Caco-2 (cell line): ENCODE results near the gene GIMAP6. TPM values are rescaled to one million over a fixed set of nuclear protein-coding genes. Genes with fewer than 3 reads are reported as not detected.

Source experiments
- BruUV-seq: library from RNA; stranded (reverse); fragments of 400-500 nt; replicated peaks from 2 replicates; lab custom pipeline; 2021; lab: Mats Ljungman, UMichigan
- CTCF ChIA-PET: fragments of 300-600 bp; sonication (Branson Sonifier 250); formaldehyde crosslinking; loops from one replicate; lab custom pipeline; 2022; ENCODE audit warnings: antibody characterized with exemption; lab: Charles Lee
- POLR2A ChIA-PET: fragments of 300-600 bp; sonication (Branson Sonifier 250); formaldehyde crosslinking; loops from one replicate; lab custom pipeline; 2022; ENCODE audit warnings: antibody characterized with exemption; lab: Charles Lee
- DNase-seq, 2 experiments: peaks; one replicate each; pipeline versions ENCODE4 v3.0.0 to v3.0.0-alpha.2; 2020 to 2022
- H3K27me3 ChIP-seq: replicated peaks from 2 replicates; pipeline ENCODE4 v1.6.0; 2011; ENCODE audit warnings: low read length; ENCODE audit not compliant: control insufficient read depth, insufficient read depth
- H3K36me3 ChIP-seq: 2 replicates; pipeline ENCODE4 v1.5.1; 2011; ENCODE audit warnings: low read length; ENCODE audit not compliant: control insufficient read depth, insufficient read depth
- H3K4me1 ChIP-seq: fragments of 250-450 bp; sonication (Bioruptor Pico); 2 replicates; pipeline ENCODE4 v1.5.1; 2020; ENCODE audit warnings: mild to moderate bottlenecking
- H3K4me3 ChIP-seq: 2 replicates; pipeline ENCODE4 v1.5.1; 2011; ENCODE audit warnings: low read depth, mild to moderate bottlenecking, control low read depth, low read length
- H3K9me3 ChIP-seq: fragments of 250-450 bp; sonication (Bioruptor Pico); 2 replicates; pipeline ENCODE4 v1.5.1; 2020; ENCODE audit warnings: mild to moderate bottlenecking, moderate library complexity
- H3K27ac Mint-ChIP-seq: one replicate; pipeline ENCODE4 v1.8.0; 2022; ENCODE audit warnings: mixed read lengths; ENCODE audit not compliant: unreplicated experiment
- H3K27me3 Mint-ChIP-seq: one replicate; pipeline ENCODE4 v1.8.0; 2022; ENCODE audit warnings: mixed read lengths; ENCODE audit not compliant: insufficient read depth, unreplicated experiment
- H3K36me3 Mint-ChIP-seq: one replicate; pipeline ENCODE4 v1.8.0; 2022; ENCODE audit warnings: mild to moderate bottlenecking, mixed read lengths; ENCODE audit not compliant: insufficient read depth, unreplicated experiment
- H3K4me1 Mint-ChIP-seq: one replicate; pipeline ENCODE4 v1.8.0; 2022; ENCODE audit warnings: low read depth, mixed read lengths; ENCODE audit not compliant: unreplicated experiment
- H3K4me3 Mint-ChIP-seq: one replicate; pipeline ENCODE4 v1.8.0; 2022; ENCODE audit warnings: mild to moderate bottlenecking, moderate library complexity, mixed read lengths; ENCODE audit not compliant: unreplicated experiment
- H3K9me3 Mint-ChIP-seq: one replicate; pipeline ENCODE4 v1.8.0; 2022; ENCODE audit warnings: mixed read lengths; ENCODE audit not compliant: unreplicated experiment
- CTCF ChIP-seq, 2 experiments: fragments of 200-600 bp in 1 of 2; IDR thresholded peaks; 1 replicate in 1 of 2; 2 replicates in 1 of 2; pipeline versions ENCODE4 v1.5.1 to v1.8.0; 2011 to 2022; ENCODE audit warnings: antibody characterized with exemption in 1 of 2, control low read depth in 1 of 2, inconsistent platforms in 1 of 2, low read depth in 1 of 2, low read length in 1 of 2, mild to moderate bottlenecking in 1 of 2, moderate library complexity in 1 of 2; ENCODE audit not compliant: insufficient read depth in 1 of 2, severe bottlenecking in 1 of 2, unreplicated experiment in 1 of 2
- intact Hi-C: fragments of 100-400 bp; cut with micrococcal nuclease; formaldehyde crosslinking; loops from one replicate; pipeline ENCODE4 v1.10.0; 2022; ENCODE audit not compliant: unreplicated experiment
- total RNA-seq: library from RNA; stranded (reverse); gene quantifications from 2 replicates; pipeline ENCODE4 v1.2.3, GENCODE V29; 2022

GIMAP6 gene
- total RNA-seq, 1 experiment from 2014 or later: not detected

GRCh38 chr7:150627959-150628358 is 4.2 kb downstream of the GIMAP6 start:
- intact Hi-C loops: no loop called here
- CTCF ChIA-PET: no interaction called here
- TF ChIP-seq CTCF (IDR thresholded peaks at IDR 0.05; ENCODE audit: insufficient read depth in 1 of 2, low read depth in 1 of 2, low read length in 1 of 2, severe bottlenecking in 1 of 2, unreplicated experiment in 1 of 2): no peak
- POLR2A ChIA-PET: no interaction called here
- Mint-ChIP-seq H3K27me3 (peaks cover 9% of the 10 kb centered on the region), H3K9me3 (no peaks in the 10 kb centered on the region), H3K4me3 (no peak overlapping the region), H3K36me3 (no peaks in the 10 kb centered on the region), H3K4me1 (no peaks in the 10 kb centered on the region), H3K27ac (no peak overlapping the region)
- Histone ChIP-seq H3K36me3 (no peaks in the 10 kb centered on the region), H3K27me3 (no peaks in the 10 kb centered on the region), H3K4me1 (no peaks in the 10 kb centered on the region), H3K4me3 (no peak overlapping the region), H3K9me3 (no peaks in the 10 kb centered on the region)
- no peak for DNase-seq
- BruUV-seq: no TSS peak

GRCh38 chr7:150626696-150627095 is 5.5 kb downstream of the GIMAP6 start:
- BruUV-seq: no TSS peak
- no peaks in the 10 kb centered on the region for H3K9me3 Mint-ChIP-seq
- DNase-seq: no peak
- Histone ChIP-seq H3K9me3 (no peaks in the 10 kb centered on the region), H3K4me3 (no peak overlapping the region), H3K27me3 (no peaks in the 10 kb centered on the region), H3K4me1 (no peaks in the 10 kb centered on the region), H3K36me3 (no peaks in the 10 kb centered on the region)
- TF ChIP-seq CTCF (IDR thresholded peaks at IDR 0.05; ENCODE audit: insufficient read depth in 1 of 2, low read depth in 1 of 2, low read length in 1 of 2, severe bottlenecking in 1 of 2, unreplicated experiment in 1 of 2): no peak
- ChIA-PET CTCF (no interaction called here), POLR2A (no interaction called here)
- intact Hi-C loops: no loop called here
- H3K27me3 Mint-ChIP-seq: peaks cover 7% of the 10 kb centered on the region
- H3K27ac Mint-ChIP-seq: no peak overlapping the region
- H3K4me3 Mint-ChIP-seq: no peak overlapping the region
- no peaks in the 10 kb centered on the region for H3K36me3 Mint-ChIP-seq
- no peaks in the 10 kb centered on the region for H3K4me1 Mint-ChIP-seq

GRCh38 chr7:150621376-150621775 is 10.8 kb downstream of the GIMAP6 start:
- Histone ChIP-seq H3K4me1 (no peaks in the 10 kb centered on the region), H3K27me3 (no peaks in the 10 kb centered on the region), H3K4me3 (no peak overlapping the region), H3K36me3 (no peaks in the 10 kb centered on the region), H3K9me3 (no peaks in the 10 kb centered on the region)
- no peak overlapping the region for H3K27ac Mint-ChIP-seq
- intact Hi-C loops: no loop called here
- no peak for TF ChIP-seq CTCF (IDR thresholded peaks at IDR 0.05; ENCODE audit: insufficient read depth in 1 of 2, low read depth in 1 of 2, low read length in 1 of 2, severe bottlenecking in 1 of 2, unreplicated experiment in 1 of 2)
- peaks cover 7% of the 10 kb centered on the region for H3K27me3 Mint-ChIP-seq
- H3K36me3 Mint-ChIP-seq: no peaks in the 10 kb centered on the region
- H3K9me3 Mint-ChIP-seq: no peaks in the 10 kb centered on the region
- DNase-seq: no peak
- ChIA-PET POLR2A (no interaction called here), CTCF (no interaction called here)
- H3K4me3 Mint-ChIP-seq: no peak overlapping the region
- H3K4me1 Mint-ChIP-seq: no peaks in the 10 kb centered on the region
- BruUV-seq: no TSS peak
